ENCODE measurements around the gene AHRR. TPM values are rescaled to one million over a fixed set of nuclear protein-coding genes. Genes with fewer than 3 reads are reported as not detected.
A peak's percentile ranks its signal among the peaks of the same experiment; 100 is the strongest.

Gene AHRR
- total and polyA plus RNA-seq, 2 experiments from 2014 or later, result 0.27 to 1.8 TPM

- Histone ChIP-seq H3K4me1 (ENCODE audit: insufficient read depth) (no peaks in the 10 kb centered on the region), H3K27me3 (ENCODE audit: insufficient read depth) (peaks cover 61% of the 10 kb centered on the region), H3K4me2 (peak overlapping the region; percentile 95; the same call in 1 of the 2 replicates), H4K20me1 (replicated peaks; ENCODE audit: insufficient read depth) (peaks cover 5% of the 10 kb centered on the region; the same call in 1 of the 2 replicates), H3K79me2 (replicated peaks; ENCODE audit: insufficient read depth) (no peaks in the 10 kb centered on the region), H2AFZ (no peak overlapping the region; the same call in 1 of the 2 replicates), H3K36me3 (ENCODE audit: insufficient read depth) (no peaks in the 10 kb centered on the region), H3K9me2 (ENCODE audit: insufficient read depth) (no peaks in the 10 kb centered on the region), H3K4me3 (peak overlapping the region; percentile 75; the same call in 1 of the 2 replicates), H3K27ac (ENCODE audit: low read depth) (no peak overlapping the region), H3F3A (replicated peaks; ENCODE audit: low read depth) (peaks cover 7% of the 10 kb centered on the region; the same call in 1 of the 2 replicates)
- ATAC-seq (peak; percentile 3; the same call in 2 of the 3 replicates), DNase-seq (ENCODE audit: low spot score) (peak; percentile 59)
- Mint-ChIP-seq H3K27me3 (ENCODE audit: insufficient read depth, low read depth, poor library complexity) (peaks cover 52% of the 10 kb centered on the region), H3K27ac (no peak overlapping the region), H3K4me1 (peaks cover 10% of the 10 kb centered on the region), H3K36me3 (ENCODE audit: low read depth) (no peaks in the 10 kb centered on the region), H3K4me3 (no peak overlapping the region), H3K9me3 (peaks cover 4% of the 10 kb centered on the region; the same call in 1 of the 3 replicates)
- TF ChIP-seq ZNF331 (CRISPR knock-in tag; IDR thresholded peaks at IDR 0.05; ENCODE audit: low read depth), result no peak
- TF ChIP-seq NANOG (IDR thresholded peaks at IDR 0.05; ENCODE audit: borderline replicate concordance), result no peak
- no peak for TF ChIP-seq EZH2phosphoT487 (IDR thresholded peaks at IDR 0.05; ENCODE audit: unreplicated experiment)
- TF ChIP-seq, protein P1, sequence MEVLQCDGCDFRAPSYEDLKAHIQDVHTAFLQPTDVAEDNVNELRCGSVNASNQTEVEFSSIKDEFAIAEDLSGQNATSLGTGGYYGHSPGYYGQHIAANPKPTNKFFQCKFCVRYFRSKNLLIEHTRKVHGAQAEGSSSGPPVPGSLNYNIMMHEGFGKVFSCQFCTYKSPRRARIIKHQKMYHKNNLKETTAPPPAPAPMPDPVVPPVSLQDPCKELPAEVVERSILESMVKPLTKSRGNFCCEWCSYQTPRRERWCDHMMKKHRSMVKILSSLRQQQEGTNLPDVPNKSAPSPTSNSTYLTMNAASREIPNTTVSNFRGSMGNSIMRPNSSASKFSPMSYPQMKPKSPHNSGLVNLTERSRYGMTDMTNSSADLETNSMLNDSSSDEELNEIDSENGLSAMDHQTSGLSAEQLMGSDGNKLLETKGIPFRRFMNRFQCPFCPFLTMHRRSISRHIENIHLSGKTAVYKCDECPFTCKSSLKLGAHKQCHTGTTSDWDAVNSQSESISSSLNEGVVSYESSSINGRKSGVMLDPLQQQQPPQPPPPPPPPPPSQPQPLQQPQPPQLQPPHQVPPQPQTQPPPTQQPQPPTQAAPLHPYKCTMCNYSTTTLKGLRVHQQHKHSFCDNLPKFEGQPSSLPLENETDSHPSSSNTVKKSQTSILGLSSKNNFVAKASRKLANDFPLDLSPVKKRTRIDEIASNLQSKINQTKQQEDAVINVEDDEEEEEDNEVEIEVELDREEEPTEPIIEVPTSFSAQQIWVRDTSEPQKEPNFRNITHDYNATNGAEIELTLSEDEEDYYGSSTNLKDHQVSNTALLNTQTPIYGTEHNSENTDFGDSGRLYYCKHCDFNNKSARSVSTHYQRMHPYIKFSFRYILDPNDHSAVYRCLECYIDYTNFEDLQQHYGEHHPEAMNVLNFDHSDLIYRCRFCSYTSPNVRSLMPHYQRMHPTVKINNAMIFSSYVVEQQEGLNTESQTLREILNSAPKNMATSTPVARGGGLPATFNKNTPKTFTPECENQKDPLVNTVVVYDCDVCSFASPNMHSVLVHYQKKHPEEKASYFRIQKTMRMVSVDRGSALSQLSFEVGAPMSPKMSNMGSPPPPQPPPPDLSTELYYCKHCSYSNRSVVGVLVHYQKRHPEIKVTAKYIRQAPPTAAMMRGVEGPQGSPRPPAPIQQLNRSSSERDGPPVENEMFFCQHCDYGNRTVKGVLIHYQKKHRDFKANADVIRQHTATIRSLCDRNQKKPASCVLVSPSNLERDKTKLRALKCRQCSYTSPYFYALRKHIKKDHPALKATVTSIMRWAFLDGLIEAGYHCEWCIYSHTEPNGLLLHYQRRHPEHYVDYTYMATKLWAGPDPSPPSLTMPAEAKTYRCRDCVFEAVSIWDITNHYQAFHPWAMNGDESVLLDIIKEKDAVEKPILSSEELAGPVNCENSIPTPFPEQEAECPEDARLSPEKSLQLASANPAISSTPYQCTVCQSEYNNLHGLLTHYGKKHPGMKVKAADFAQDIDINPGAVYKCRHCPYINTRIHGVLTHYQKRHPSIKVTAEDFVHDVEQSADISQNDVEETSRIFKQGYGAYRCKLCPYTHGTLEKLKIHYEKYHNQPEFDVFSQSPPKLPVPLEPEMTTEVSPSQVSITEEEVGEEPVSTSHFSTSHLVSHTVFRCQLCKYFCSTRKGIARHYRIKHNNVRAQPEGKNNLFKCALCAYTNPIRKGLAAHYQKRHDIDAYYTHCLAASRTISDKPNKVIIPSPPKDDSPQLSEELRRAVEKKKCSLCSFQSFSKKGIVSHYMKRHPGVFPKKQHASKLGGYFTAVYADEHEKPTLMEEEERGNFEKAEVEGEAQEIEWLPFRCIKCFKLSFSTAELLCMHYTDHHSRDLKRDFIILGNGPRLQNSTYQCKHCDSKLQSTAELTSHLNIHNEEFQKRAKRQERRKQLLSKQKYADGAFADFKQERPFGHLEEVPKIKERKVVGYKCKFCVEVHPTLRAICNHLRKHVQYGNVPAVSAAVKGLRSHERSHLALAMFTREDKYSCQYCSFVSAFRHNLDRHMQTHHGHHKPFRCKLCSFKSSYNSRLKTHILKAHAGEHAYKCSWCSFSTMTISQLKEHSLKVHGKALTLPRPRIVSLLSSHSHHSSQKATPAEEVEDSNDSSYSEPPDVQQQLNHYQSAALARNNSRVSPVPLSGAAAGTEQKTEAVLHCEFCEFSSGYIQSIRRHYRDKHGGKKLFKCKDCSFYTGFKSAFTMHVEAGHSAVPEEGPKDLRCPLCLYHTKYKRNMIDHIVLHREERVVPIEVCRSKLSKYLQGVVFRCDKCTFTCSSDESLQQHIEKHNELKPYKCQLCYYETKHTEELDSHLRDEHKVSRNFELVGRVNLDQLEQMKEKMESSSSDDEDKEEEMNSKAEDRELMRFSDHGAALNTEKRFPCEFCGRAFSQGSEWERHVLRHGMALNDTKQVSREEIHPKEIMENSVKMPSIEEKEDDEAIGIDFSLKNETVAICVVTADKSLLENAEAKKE (CRISPR knock-in tag; IDR thresholded peaks at IDR 0.05), result no peak
- TF ChIP-seq CREB1 (CRISPR knock-in tag; IDR thresholded peaks at IDR 0.05; ENCODE audit: low read depth), result no peak
- TF ChIP-seq JUNB (IDR thresholded peaks at IDR 0.05; ENCODE audit: unreplicated experiment), result no peak
- TF ChIP-seq ZNF114 (CRISPR knock-in tag; IDR thresholded peaks at IDR 0.05), result no peak
- no peak for TF ChIP-seq POLR2AphosphoS5 (IDR thresholded peaks at IDR 0.05; ENCODE audit: low read depth)
- no peak for TF ChIP-seq STAT1 (IDR thresholded peaks at IDR 0.05; ENCODE audit: unreplicated experiment)
These were observed 1.7 kb downstream of the AHRR start for GRCh38 chr5:322942-323879.
